HepG2 (cell line): ENCODE measurements around the gene SH2D6. TPM values are rescaled to one million over a fixed set of nuclear protein-coding genes. Genes with fewer than 3 reads are reported as not detected.

Experiments used
- ATRX ChIP-seq: sonication (generic); formaldehyde crosslinking; IDR thresholded peaks from 2 replicates; pipeline ENCODE4 v1.4.0; 2020; ENCODE audit warnings: missing genetic modification reagents, borderline replicate concordance
- BCL6 ChIP-seq: IDR thresholded peaks from 2 replicates; pipeline ENCODE4 v1.6.1; 2016; ENCODE audit warnings: missing genetic modification reagents, missing compliant biosample characterization
- DNMT1 ChIP-seq: sonication (generic); formaldehyde crosslinking; IDR thresholded peaks from 2 replicates; pipeline ENCODE4 v1.5.1; 2020; ENCODE audit warnings: mild to moderate bottlenecking, missing genetic modification reagents
- DR1 ChIP-seq: sonication (generic); formaldehyde crosslinking; IDR thresholded peaks from 2 replicates; pipeline ENCODE4 v1.8.0; 2021; ENCODE audit warnings: mild to moderate bottlenecking, missing genetic modification reagents, inconsistent platforms
- GLI4 ChIP-seq: sonication (generic); formaldehyde crosslinking; IDR thresholded peaks from 2 replicates; pipeline ENCODE4 v1.5.1; 2020; ENCODE audit warnings: missing genetic modification reagents, mild to moderate bottlenecking, moderate library complexity, borderline replicate concordance
- MTF2 ChIP-seq: sonication (generic); formaldehyde crosslinking; IDR thresholded peaks from 2 replicates; pipeline ENCODE4 v1.5.0; 2020; ENCODE audit warnings: missing genetic modification reagents, borderline replicate concordance
- NFYB ChIP-seq: sonication (generic); formaldehyde crosslinking; IDR thresholded peaks from 2 replicates; pipeline ENCODE4 v1.4.0; 2020; ENCODE audit warnings: missing genetic modification reagents
- PHF21A ChIP-seq: sonication (generic); formaldehyde crosslinking; IDR thresholded peaks from 2 replicates; pipeline ENCODE4 v1.5.0; 2020; ENCODE audit warnings: mild to moderate bottlenecking, missing genetic modification reagents
- RORA ChIP-seq: sonication (generic); formaldehyde crosslinking; IDR thresholded peaks from 2 replicates; pipeline ENCODE4 v1.5.0; 2020; ENCODE audit warnings: mild to moderate bottlenecking, missing genetic modification reagents, moderate library complexity
- SIN3B ChIP-seq: fragments of 150-350 bp; IDR thresholded peaks from 2 replicates; pipeline ENCODE4 v1.6.1; 2014; ENCODE audit warnings: low read length
- SRY ChIP-seq: sonication (generic); formaldehyde crosslinking; IDR thresholded peaks from 2 replicates; pipeline ENCODE4 v1.8.0; 2022; ENCODE audit warnings: mild to moderate bottlenecking, missing genetic modification reagents
- TOE1 ChIP-seq: sonication (generic); formaldehyde crosslinking; IDR thresholded peaks from 2 replicates; pipeline ENCODE4 v1.4.0; 2020; ENCODE audit warnings: mild to moderate bottlenecking, missing genetic modification reagents
- XBP1 ChIP-seq: sonication (generic); formaldehyde crosslinking; IDR thresholded peaks from 2 replicates; pipeline ENCODE4 v1.5.0; 2020; ENCODE audit warnings: missing genetic modification reagents
- YEATS4 ChIP-seq: sonication (generic); formaldehyde crosslinking; IDR thresholded peaks from 2 replicates; pipeline ENCODE4 v1.4.0; 2020; ENCODE audit warnings: missing genetic modification reagents, borderline replicate concordance
- ZBTB38 ChIP-seq: sonication (generic); formaldehyde crosslinking; IDR thresholded peaks from 2 replicates; pipeline ENCODE4 v1.5.1; 2020; ENCODE audit warnings: mild to moderate bottlenecking, missing genetic modification reagents
- ZBTB7B ChIP-seq: sonication (generic); formaldehyde crosslinking; IDR thresholded peaks from 2 replicates; pipeline ENCODE4 v1.4.0; 2020; ENCODE audit warnings: missing genetic modification reagents
- ZEB1 ChIP-seq: IDR thresholded peaks from 2 replicates; pipeline ENCODE4 v1.6.1; 2012; ENCODE audit warnings: mild to moderate bottlenecking, low read depth, inconsistent platforms; ENCODE audit not compliant: insufficient replicate concordance
- ZMYM2 ChIP-seq: sonication (generic); formaldehyde crosslinking; IDR thresholded peaks from 2 replicates; pipeline ENCODE4 v1.8.0; 2022; ENCODE audit warnings: mild to moderate bottlenecking, missing genetic modification reagents
- ZNF124 ChIP-seq: sonication (generic); formaldehyde crosslinking; IDR thresholded peaks from 2 replicates; pipeline ENCODE4 v1.4.0; 2020; ENCODE audit warnings: missing genetic modification reagents
- ZNF678 ChIP-seq: sonication (generic); formaldehyde crosslinking; IDR thresholded peaks from 2 replicates; pipeline ENCODE4 v1.4.0; 2020; ENCODE audit warnings: mild to moderate bottlenecking, missing genetic modification reagents
- polyA plus RNA-seq, 8 experiments: library from polyadenylated mRNA; depleted of rRNA in 3 of 8; stranded (reverse) in 7 of 8; unstranded in 1 of 8; fragments of >200 nt; fragmentation: Illumina TruSeq in 4 of 8; extraction: Trizol in 4 of 8; gene quantifications; 2 replicates each; pipeline versions ENCODE4 v1.2.1 to v1.2.3, GENCODE V29; 2011 to 2016; ENCODE audit warnings: low read depth in 4 of 8, missing spikeins in 1 of 8, mixed read lengths in 1 of 8; ENCODE audit not compliant: insufficient read depth in 1 of 8
- total RNA-seq, 5 experiments: library from RNA; depleted of rRNA; stranded (reverse); fragments of >200 nt; fragmentation: Illumina TruSeq; extraction: Trizol; gene quantifications; 2 replicates each; pipeline ENCODE4 v1.2.3, GENCODE V29; 2016; ENCODE audit warnings: low read depth in 1 of 5
- TF ChIP-seq, protein P1 (sequence below): sonication (generic); formaldehyde crosslinking; IDR thresholded peaks from 2 replicates; pipeline ENCODE4 v1.4.0; 2020; ENCODE audit warnings: mild to moderate bottlenecking, low read depth, missing genetic modification reagents
- TF ChIP-seq, protein P2 (sequence below): sonication (generic); formaldehyde crosslinking; IDR thresholded peaks from 2 replicates; pipeline ENCODE4 v1.8.1; 2023; ENCODE audit warnings: mild to moderate bottlenecking, missing genetic modification reagents
- TF ChIP-seq, protein P3 (sequence below): IDR thresholded peaks from 2 replicates; pipeline ENCODE4 v1.6.1; 2012; ENCODE audit warnings: inconsistent platforms
- TF ChIP-seq, protein P4 (sequence below): sonication (generic); formaldehyde crosslinking; IDR thresholded peaks from 2 replicates; pipeline ENCODE4 v1.8.1; 2023; ENCODE audit warnings: mild to moderate bottlenecking, moderate library complexity, missing genetic modification reagents
- TF ChIP-seq, protein P5 (sequence below): sonication (generic); formaldehyde crosslinking; conservative IDR thresholded peaks from 2 replicates; pipeline ENCODE4 v1.4.0; 2020; ENCODE audit warnings: missing genetic modification reagents

Gene SH2D6
- total and polyA plus RNA-seq, 2 of the 13 experiments (the other 11 are each of a cell fraction or from before 2014, with no cell fraction given), result 0.11 to 0.26 TPM

DNA sequence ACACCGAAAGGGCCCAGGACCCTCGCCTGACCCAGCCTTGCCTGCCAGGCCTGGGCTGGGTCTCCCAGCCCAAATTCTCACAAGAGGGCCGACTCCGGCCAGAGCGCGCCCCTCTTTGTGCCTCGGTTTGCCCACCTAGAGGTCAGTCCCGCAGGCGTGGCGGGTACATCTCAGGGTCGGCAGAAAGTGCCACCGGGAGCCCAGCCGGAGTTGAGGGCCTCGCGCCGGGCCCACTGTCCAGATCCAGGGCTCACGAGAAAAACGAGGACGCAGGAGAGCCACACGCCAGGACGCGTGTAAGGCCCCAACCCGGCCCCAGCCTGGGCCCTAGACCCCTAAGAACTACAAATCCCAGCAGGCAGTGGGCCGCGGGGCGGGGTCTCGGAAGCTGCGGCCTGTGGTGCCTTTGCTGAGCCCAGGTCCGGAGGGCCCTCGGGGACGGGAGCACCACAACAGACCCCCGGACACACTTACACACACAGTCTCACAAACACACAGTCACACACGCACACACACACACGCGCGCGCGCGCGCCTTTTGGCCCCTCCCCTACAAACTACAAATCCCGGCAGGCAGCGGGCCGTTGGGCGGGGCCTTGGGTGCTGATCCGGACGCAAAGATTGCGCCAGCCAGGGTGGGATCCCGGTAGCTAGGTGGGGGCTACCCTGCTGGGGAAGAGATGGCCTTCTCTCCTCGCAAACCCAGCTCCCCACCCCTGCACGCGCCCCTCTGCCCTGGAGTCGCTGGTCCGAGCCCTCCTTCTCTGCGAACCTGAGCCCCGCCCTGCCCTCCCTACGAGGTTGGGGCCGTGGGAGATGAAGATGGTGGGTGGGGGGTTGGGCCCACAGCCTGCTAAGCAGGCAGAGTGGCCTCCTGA, at the start of gene SH2D6 (continued):
- TF ChIP-seq, protein P1, sequence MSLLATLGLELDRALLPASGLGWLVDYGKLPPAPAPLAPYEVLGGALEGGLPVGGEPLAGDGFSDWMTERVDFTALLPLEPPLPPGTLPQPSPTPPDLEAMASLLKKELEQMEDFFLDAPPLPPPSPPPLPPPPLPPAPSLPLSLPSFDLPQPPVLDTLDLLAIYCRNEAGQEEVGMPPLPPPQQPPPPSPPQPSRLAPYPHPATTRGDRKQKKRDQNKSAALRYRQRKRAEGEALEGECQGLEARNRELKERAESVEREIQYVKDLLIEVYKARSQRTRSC (CRISPR knock-in tag), result no peak; the same call in 1 of the 2 replicates
- TF ChIP-seq PHF21A (peak; percentile 65), ZBTB7B (peak; percentile 85; the same call in 1 of the 2 replicates), ZMYM2 (no peak), YEATS4 (CRISPR knock-in tag) (peak; percentile 71), DNMT1 (CRISPR knock-in tag) (peak; percentile 24; the same call in 1 of the 2 replicates), ZNF678 (CRISPR knock-in tag) (peak; percentile 65), RORA (CRISPR knock-in tag) (no peak), SRY (CRISPR knock-in tag) (peak; percentile 1; the same call in 1 of the 2 replicates), TOE1 (CRISPR knock-in tag) (no peak), NFYB (peak; percentile 46; the same call in 1 of the 2 replicates), GLI4 (CRISPR knock-in tag) (no peak), ZBTB38 (peak; percentile 94), DR1 (CRISPR knock-in tag) (peak; percentile 62), XBP1 (peak; percentile 29; the same call in 1 of the 2 replicates), ZEB1 (peak; percentile 51), ATRX (peak; percentile 84; the same call in 1 of the 2 replicates), BCL6 (CRISPR knock-in tag) (no peak), MTF2 (CRISPR knock-in tag) (0 out of 2 replicates have a peak, but pooled peaks have one; percentile 84), SIN3B (no peak), ZNF124 (no peak)
- TF ChIP-seq, protein P2, sequence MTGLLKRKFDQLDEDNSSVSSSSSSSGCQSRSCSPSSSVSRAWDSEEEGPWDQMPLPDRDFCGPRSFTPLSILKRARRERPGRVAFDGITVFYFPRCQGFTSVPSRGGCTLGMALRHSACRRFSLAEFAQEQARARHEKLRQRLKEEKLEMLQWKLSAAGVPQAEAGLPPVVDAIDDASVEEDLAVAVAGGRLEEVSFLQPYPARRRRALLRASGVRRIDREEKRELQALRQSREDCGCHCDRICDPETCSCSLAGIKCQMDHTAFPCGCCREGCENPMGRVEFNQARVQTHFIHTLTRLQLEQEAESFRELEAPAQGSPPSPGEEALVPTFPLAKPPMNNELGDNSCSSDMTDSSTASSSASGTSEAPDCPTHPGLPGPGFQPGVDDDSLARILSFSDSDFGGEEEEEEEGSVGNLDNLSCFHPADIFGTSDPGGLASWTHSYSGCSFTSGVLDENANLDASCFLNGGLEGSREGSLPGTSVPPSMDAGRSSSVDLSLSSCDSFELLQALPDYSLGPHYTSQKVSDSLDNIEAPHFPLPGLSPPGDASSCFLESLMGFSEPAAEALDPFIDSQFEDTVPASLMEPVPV (CRISPR knock-in tag), result peak; percentile 87
- TF ChIP-seq, protein P3, sequence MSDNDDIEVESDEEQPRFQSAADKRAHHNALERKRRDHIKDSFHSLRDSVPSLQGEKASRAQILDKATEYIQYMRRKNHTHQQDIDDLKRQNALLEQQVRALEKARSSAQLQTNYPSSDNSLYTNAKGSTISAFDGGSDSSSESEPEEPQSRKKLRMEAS, result peak; percentile 96
- TF ChIP-seq, protein P4, sequence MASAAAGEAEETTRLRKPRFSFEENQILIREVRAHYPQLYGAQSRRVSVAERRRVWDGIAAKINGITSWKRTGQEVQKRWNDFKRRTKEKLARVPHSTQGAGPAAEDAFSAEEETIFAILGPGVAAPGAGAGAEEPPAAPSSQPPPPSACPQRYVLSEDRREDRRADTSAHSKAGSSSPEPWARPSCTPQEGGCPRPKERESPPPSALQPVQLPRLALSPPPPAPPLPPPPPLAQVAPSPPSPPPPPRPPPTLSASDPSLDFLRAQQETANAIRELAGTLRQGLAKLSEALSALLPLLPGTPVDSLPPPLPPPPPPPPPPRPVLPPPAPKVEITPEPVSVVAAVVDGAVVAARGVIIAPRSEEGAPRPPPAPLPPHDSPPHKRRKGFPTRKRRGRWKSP (CRISPR knock-in tag), result peak; percentile 99
- TF ChIP-seq, protein P5, sequence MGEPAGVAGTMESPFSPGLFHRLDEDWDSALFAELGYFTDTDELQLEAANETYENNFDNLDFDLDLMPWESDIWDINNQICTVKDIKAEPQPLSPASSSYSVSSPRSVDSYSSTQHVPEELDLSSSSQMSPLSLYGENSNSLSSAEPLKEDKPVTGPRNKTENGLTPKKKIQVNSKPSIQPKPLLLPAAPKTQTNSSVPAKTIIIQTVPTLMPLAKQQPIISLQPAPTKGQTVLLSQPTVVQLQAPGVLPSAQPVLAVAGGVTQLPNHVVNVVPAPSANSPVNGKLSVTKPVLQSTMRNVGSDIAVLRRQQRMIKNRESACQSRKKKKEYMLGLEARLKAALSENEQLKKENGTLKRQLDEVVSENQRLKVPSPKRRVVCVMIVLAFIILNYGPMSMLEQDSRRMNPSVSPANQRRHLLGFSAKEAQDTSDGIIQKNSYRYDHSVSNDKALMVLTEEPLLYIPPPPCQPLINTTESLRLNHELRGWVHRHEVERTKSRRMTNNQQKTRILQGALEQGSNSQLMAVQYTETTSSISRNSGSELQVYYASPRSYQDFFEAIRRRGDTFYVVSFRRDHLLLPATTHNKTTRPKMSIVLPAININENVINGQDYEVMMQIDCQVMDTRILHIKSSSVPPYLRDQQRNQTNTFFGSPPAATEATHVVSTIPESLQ (CRISPR knock-in tag), result no peak; the same call in 1 of the 2 replicates
